HCT116 (cell line): ENCODE measurements around the gene EVI5L. TPM values are rescaled to one million over a fixed set of nuclear protein-coding genes. Genes with fewer than 3 reads are reported as not detected.

ENCODE experiments used
- ATAC-seq: fragments of 200-7000 bp; cut with Tn5 transposase; 2 replicates; pipeline ENCODE4 v1.9.1; 2020; ENCODE audit warnings: mild to moderate bottlenecking, moderate library complexity
- BruUV-seq: library from RNA; stranded (reverse); fragments of 400-500 nt; replicated peaks from 2 replicates; lab custom pipeline; 2021; lab: Mats Ljungman, UMichigan
- CTCF ChIA-PET: fragments of 300-600 bp; sonication (Branson Sonifier 250); formaldehyde crosslinking; loops from one replicate; lab custom pipeline; 2021; ENCODE audit warnings: antibody characterized with exemption; lab: Charles Lee
- POLR2A ChIA-PET: fragments of 300-600, 350-600 bp; sonication (Branson Sonifier 250); formaldehyde crosslinking; loops from one replicate; lab custom pipeline; 2021; ENCODE audit warnings: antibody characterized with exemption; lab: Charles Lee
- RAD21 ChIA-PET, 2 experiments: fragments of 300-600 bp; sonication (Branson Sonifier 250); formaldehyde crosslinking; loops; one replicate each; lab custom pipeline; 2023; ENCODE audit warnings: low total read pairs in 2 of 2; ENCODE audit not compliant: uncharacterized antibody in 2 of 2, unreplicated experiment in 2 of 2, low non-redundant PET in 1 of 2; lab: Charles Lee
- DNase-seq: peaks from one replicate; pipeline ENCODE4 v3.0.0-alpha.2; 2010; ENCODE audit warnings: low read depth, low spot score
- H2AFZ ChIP-seq: fragments of 200-600 bp; shearing (Covaris generic), sonication (generic); 2 replicates; pipeline ENCODE4 v1.6.1; 2017; ENCODE audit warnings: low read depth, mixed run types, mixed read lengths, antibody characterized with exemption, low read length; ENCODE audit not compliant: poor library complexity, severe bottlenecking
- H3K27ac ChIP-seq: 2 replicates; pipeline ENCODE4 v1.5.1; 2012; ENCODE audit warnings: low read depth, low read length
- H3K27me3 ChIP-seq: fragments of 200-600 bp; sonication (generic); 2 replicates; pipeline ENCODE4 v1.6.1; 2016; ENCODE audit warnings: mixed run types, low read length, mixed read lengths; ENCODE audit not compliant: insufficient read depth
- H3K36me3 ChIP-seq, 2 experiments: fragments of 200-500 bp in 1 of 2; fragments of 200-600 bp in 1 of 2; sonication (Bioruptor generic) in 1 of 2; sonication (generic) in 1 of 2; 2 replicates each; pipeline versions ENCODE4 v1.5.1 to v1.6.1; 2014 to 2016; ENCODE audit warnings: low read length in 2 of 2, inconsistent platforms in 1 of 2, mixed read lengths in 1 of 2, mixed run types in 1 of 2; ENCODE audit not compliant: insufficient read depth in 2 of 2, control insufficient read depth in 1 of 2
- H3K4me1 ChIP-seq, 2 experiments: fragments of 200-600 bp in 1 of 2; sonication (generic) in 1 of 2; 2 replicates each; pipeline versions ENCODE4 v1.5.1 to v1.6.1; 2012 to 2017; ENCODE audit warnings: low read length in 2 of 2, inconsistent platforms in 1 of 2, mild to moderate bottlenecking in 1 of 2, mixed read lengths in 1 of 2, mixed run types in 1 of 2, moderate library complexity in 1 of 2; ENCODE audit not compliant: insufficient read depth in 2 of 2, control insufficient read depth in 1 of 2
- H3K4me2 ChIP-seq: fragments of 200-600 bp; sonication (generic); 2 replicates; pipeline ENCODE4 v1.6.1; 2017; ENCODE audit warnings: mixed run types, low read length, mixed read lengths
- H3K4me3 ChIP-seq, 2 experiments: fragments of 200-600 bp in 1 of 2; sonication (generic) in 1 of 2; replicated peaks in 1 of 2; 2 replicates each; pipeline ENCODE4 v1.5.1; 2011 to 2016; ENCODE audit warnings: low read length in 2 of 2, control low read depth in 1 of 2, low read depth in 1 of 2, mild to moderate bottlenecking in 1 of 2, mixed read lengths in 1 of 2, mixed run types in 1 of 2
- H3K79me2 ChIP-seq: fragments of 200-600 bp; sonication (generic); 2 replicates; pipeline ENCODE4 v1.6.1; 2017; ENCODE audit warnings: mild to moderate bottlenecking, mixed run types, low read length, moderate library complexity, mixed read lengths; ENCODE audit not compliant: insufficient read depth
- H3K9ac ChIP-seq: fragments of 200-600 bp; sonication (generic); 2 replicates; pipeline ENCODE4 v1.6.1; 2016; ENCODE audit warnings: low read length, mixed read lengths
- H3K9me2 ChIP-seq: fragments of 200-600 bp; sonication (generic), shearing (Covaris generic); 2 replicates; pipeline ENCODE4 v1.6.1; 2017; ENCODE audit warnings: mixed run types, mild to moderate bottlenecking, moderate library complexity; ENCODE audit not compliant: insufficient read depth
- H3K9me3 ChIP-seq, 2 experiments: fragments of 200-500 bp in 1 of 2; fragments of 200-600 bp in 1 of 2; sonication (Bioruptor generic) in 1 of 2; sonication (generic) in 1 of 2; 2 replicates each; pipeline ENCODE4 v1.6.1; 2014 to 2017; ENCODE audit warnings: low read length in 2 of 2, mixed read lengths in 2 of 2, inconsistent platforms in 1 of 2, low read depth in 1 of 2, mild to moderate bottlenecking in 1 of 2, mixed run types in 1 of 2, moderate library complexity in 1 of 2; ENCODE audit not compliant: control insufficient read depth in 1 of 2, insufficient read depth in 1 of 2
- H4K20me1 ChIP-seq: fragments of 200-600 bp; sonication (generic), shearing (Covaris generic); 2 replicates; pipeline ENCODE4 v1.6.1; 2017; ENCODE audit warnings: mixed run types, mild to moderate bottlenecking, moderate library complexity; ENCODE audit not compliant: insufficient read depth
- CEBPB ChIP-seq: IDR thresholded peaks from 2 replicates; pipeline ENCODE4 v1.6.1; 2012; ENCODE audit warnings: low read depth
- ELF1 ChIP-seq: IDR thresholded peaks from 2 replicates; pipeline ENCODE4 v1.6.1; 2012; ENCODE audit warnings: low read depth, borderline replicate concordance
- EZH2 ChIP-seq: fragments of 200-600 bp; sonication (generic); IDR thresholded peaks from 2 replicates; pipeline ENCODE4 v1.6.1; 2017; ENCODE audit warnings: antibody characterized with exemption, mixed run types
- EZH2phosphoT487 ChIP-seq: fragments of 200-600 bp; IDR thresholded peaks from 2 replicates; pipeline ENCODE4 v1.6.1; 2018; ENCODE audit warnings: antibody characterized with exemption, borderline replicate concordance
- FOSL1 ChIP-seq: IDR thresholded peaks from 2 replicates; pipeline ENCODE4 v1.6.1; 2012; ENCODE audit warnings: low read depth
- JUND ChIP-seq: IDR thresholded peaks from 2 replicates; pipeline ENCODE4 v1.6.1; 2012
- POLR2A ChIP-seq: IDR thresholded peaks from 2 replicates; pipeline ENCODE4 v1.7.0; 2011; ENCODE audit warnings: borderline replicate concordance; ENCODE audit not compliant: insufficient read depth, insufficient read length; ENCODE audit errors: extremely low read depth
- POLR2AphosphoS5 ChIP-seq: IDR thresholded peaks from 2 replicates; pipeline ENCODE4 v1.6.1; 2011; ENCODE audit warnings: mild to moderate bottlenecking, low read depth, low read length, moderate library complexity
- RAD21 ChIP-seq: IDR thresholded peaks from 2 replicates; pipeline ENCODE4 v1.6.1; 2012; ENCODE audit warnings: low read depth, mild to moderate bottlenecking
- SIN3A ChIP-seq: IDR thresholded peaks from 2 replicates; pipeline ENCODE4 v1.6.1; 2012; ENCODE audit warnings: low read depth
- SP1 ChIP-seq: IDR thresholded peaks from 2 replicates; pipeline ENCODE4 v1.6.1; 2012; ENCODE audit warnings: low read depth
- ZFX ChIP-seq: fragments of 450-650 bp; IDR thresholded peaks from 2 replicates; pipeline ENCODE4 v1.6.1; 2017
- ZNF274 ChIP-seq: fragments of 200-500 bp; sonication (Bioruptor generic); IDR thresholded peaks from 2 replicates; pipeline ENCODE4 v1.6.1; 2014; ENCODE audit warnings: mild to moderate bottlenecking, low read depth, low read length, inconsistent platforms
- intact Hi-C: fragments of 100-400 bp; cut with micrococcal nuclease; formaldehyde crosslinking; loops from 2 replicates; pipeline ENCODE4 v1.10.0; 2022
- total RNA-seq: library from RNA; stranded (reverse); gene quantifications from one replicate; pipeline ENCODE4 v1.2.1, GENCODE V29; 2021; ENCODE audit not compliant: unreplicated experiment
- TF ChIP-seq, protein P1 (sequence below): IDR thresholded peaks from 2 replicates; pipeline ENCODE4 v1.6.1; 2012
- TF ChIP-seq, protein P2 (sequence below): IDR thresholded peaks from 2 replicates; pipeline ENCODE4 v1.6.1; 2012
- TF ChIP-seq, protein P3 (sequence below): IDR thresholded peaks from 2 replicates; pipeline ENCODE4 v1.6.1; 2011; ENCODE audit warnings: mild to moderate bottlenecking, low read length, moderate library complexity; ENCODE audit not compliant: insufficient replicate concordance; ENCODE audit errors: extremely low read depth
- TF ChIP-seq, protein P4 (sequence below): IDR thresholded peaks from 2 replicates; pipeline ENCODE4 v1.6.1; 2012; ENCODE audit warnings: low read depth

Gene EVI5L
- total RNA-seq, 1 experiment from 2014 or later = 15.0 TPM

DNA sequence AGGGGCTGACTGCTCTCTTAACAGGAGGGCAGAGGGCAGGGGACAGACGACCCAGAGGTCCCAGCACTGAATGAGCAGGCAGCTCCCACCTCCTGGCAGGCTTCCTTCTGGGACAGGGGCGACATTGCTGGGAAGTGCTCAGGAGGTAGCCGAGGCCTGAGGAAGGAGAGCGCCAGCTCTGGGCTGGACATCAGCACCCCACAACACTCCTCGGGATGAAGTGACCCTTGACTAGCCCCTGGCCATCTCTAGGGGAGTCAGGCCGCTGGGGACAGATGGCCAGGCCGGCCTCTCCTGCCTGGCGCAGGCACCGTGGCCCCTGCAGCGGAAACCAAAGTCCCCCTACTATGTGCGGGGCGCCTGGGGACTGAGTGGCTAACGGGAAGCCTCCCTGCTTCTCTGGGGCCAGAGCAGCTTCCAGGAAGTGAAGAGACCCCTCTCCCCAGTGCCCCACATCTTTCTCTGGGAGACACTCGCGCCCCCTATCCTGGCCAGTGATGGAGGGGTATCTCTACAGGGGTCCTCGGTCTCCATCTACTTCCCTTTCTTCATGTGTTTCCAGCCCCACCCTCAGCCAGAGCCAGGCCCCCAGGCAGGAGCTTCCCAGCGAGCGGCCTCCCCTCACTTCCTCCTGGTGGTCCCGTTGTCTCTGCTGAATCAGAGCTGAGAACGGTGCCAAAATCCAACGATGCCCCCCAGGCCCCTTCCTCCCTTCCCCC, 34.1 kb downstream of the EVI5L start:
- intact Hi-C loops = no loop called here
- H3K4me2 ChIP-seq = no peak overlapping the region
- no peak overlapping the region; the same call in 1 of the 2 replicates for H3K27ac ChIP-seq
- no peaks in the 10 kb centered on the region for H3K9me2 ChIP-seq
- H3K4me1 ChIP-seq = peaks cover 10 to 31% of the 10 kb centered on the region in 2 experiments
- ATAC-seq (no peak), DNase-seq (no peak)
- no peaks in the 10 kb centered on the region for H3K9me3 ChIP-seq
- H3K4me3 ChIP-seq = no peak overlapping the region
- CTCF ChIA-PET = no interaction called here
- H3K9ac ChIP-seq = no peak overlapping the region
- H3K27me3 ChIP-seq = no peaks in the 10 kb centered on the region
- RAD21 ChIA-PET = no interaction called here
- H3K79me2 ChIP-seq = no peaks in the 10 kb centered on the region
- H2AFZ ChIP-seq = no peak overlapping the region
- POLR2A ChIA-PET = no interaction called here
- H3K36me3 ChIP-seq = no peaks in the 10 kb centered on the region
- no peaks in the 10 kb centered on the region for H4K20me1 ChIP-seq
- TF ChIP-seq, protein P1, sequence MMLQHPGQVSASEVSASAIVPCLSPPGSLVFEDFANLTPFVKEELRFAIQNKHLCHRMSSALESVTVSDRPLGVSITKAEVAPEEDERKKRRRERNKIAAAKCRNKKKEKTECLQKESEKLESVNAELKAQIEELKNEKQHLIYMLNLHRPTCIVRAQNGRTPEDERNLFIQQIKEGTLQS = no peak
- TF ChIP-seq, protein P2, sequence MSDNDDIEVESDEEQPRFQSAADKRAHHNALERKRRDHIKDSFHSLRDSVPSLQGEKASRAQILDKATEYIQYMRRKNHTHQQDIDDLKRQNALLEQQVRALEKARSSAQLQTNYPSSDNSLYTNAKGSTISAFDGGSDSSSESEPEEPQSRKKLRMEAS = no peak
- TF ChIP-seq CEBPB (no peak), ELF1 (no peak), POLR2A (no peak), SIN3A (no peak), ZNF274 (no peak), SP1 (no peak), POLR2AphosphoS5 (no peak), RAD21 (no peak), FOSL1 (no peak), JUND (no peak), EZH2phosphoT487 (no peak), EZH2 (no peak), ZFX (no peak)
- TF ChIP-seq, protein P3, sequence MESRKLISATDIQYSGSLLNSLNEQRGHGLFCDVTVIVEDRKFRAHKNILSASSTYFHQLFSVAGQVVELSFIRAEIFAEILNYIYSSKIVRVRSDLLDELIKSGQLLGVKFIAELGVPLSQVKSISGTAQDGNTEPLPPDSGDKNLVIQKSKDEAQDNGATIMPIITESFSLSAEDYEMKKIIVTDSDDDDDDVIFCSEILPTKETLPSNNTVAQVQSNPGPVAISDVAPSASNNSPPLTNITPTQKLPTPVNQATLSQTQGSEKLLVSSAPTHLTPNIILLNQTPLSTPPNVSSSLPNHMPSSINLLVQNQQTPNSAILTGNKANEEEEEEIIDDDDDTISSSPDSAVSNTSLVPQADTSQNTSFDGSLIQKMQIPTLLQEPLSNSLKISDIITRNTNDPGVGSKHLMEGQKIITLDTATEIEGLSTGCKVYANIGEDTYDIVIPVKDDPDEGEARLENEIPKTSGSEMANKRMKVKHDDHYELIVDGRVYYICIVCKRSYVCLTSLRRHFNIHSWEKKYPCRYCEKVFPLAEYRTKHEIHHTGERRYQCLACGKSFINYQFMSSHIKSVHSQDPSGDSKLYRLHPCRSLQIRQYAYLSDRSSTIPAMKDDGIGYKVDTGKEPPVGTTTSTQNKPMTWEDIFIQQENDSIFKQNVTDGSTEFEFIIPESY = no peak
- TF ChIP-seq, protein P4, sequence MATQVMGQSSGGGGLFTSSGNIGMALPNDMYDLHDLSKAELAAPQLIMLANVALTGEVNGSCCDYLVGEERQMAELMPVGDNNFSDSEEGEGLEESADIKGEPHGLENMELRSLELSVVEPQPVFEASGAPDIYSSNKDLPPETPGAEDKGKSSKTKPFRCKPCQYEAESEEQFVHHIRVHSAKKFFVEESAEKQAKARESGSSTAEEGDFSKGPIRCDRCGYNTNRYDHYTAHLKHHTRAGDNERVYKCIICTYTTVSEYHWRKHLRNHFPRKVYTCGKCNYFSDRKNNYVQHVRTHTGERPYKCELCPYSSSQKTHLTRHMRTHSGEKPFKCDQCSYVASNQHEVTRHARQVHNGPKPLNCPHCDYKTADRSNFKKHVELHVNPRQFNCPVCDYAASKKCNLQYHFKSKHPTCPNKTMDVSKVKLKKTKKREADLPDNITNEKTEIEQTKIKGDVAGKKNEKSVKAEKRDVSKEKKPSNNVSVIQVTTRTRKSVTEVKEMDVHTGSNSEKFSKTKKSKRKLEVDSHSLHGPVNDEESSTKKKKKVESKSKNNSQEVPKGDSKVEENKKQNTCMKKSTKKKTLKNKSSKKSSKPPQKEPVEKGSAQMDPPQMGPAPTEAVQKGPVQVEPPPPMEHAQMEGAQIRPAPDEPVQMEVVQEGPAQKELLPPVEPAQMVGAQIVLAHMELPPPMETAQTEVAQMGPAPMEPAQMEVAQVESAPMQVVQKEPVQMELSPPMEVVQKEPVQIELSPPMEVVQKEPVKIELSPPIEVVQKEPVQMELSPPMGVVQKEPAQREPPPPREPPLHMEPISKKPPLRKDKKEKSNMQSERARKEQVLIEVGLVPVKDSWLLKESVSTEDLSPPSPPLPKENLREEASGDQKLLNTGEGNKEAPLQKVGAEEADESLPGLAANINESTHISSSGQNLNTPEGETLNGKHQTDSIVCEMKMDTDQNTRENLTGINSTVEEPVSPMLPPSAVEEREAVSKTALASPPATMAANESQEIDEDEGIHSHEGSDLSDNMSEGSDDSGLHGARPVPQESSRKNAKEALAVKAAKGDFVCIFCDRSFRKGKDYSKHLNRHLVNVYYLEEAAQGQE = no peak
- TSS peak; percentile 36 for BruUV-seq
